ENCODE measurements around the gene CYP26B1. TPM values are rescaled to one million over a fixed set of nuclear protein-coding genes. Genes with fewer than 3 reads are reported as not detected.

CYP26B1 gene
- total RNA-seq, 1 experiment from 2014 or later, result 0.20 TPM

DNA sequence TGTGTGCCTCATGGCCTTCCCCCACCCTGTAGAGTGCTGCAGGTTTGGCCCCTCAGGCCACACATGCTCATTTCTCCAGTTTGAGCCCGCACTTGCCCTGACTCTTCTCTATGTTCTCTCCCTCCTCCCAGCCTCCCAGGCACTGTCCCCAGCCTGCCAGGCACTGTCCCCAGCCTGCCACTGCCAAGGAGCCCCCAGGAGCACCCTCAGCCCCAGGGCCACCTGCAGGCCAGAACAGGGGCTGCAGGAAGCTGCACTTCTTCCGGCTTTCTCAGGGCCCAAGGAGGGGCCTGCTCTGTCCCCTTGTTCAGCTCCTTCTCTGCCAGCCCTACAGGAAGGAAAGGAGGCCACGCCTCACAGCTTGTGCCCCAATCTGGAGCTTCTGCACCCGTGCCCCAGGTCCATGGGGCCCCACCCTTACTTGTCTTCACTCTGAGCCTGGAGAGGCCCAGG, 31.6 kb downstream of the CYP26B1 start:
- Histone ChIP-seq H2AK5ac (ENCODE audit: insufficient read length, low read length) (no peak overlapping the region), H3K27ac (ENCODE audit: insufficient read length, low read depth, low read length) (no peak overlapping the region), H3K9ac (ENCODE audit: extremely low read depth, insufficient read length, low read length) (no peak overlapping the region), H2BK15ac (ENCODE audit: low read depth, low read length) (no peak overlapping the region), H3K14ac (ENCODE audit: insufficient read depth, low read length) (no peak overlapping the region; the same call in 1 of the 2 replicates), H3K23ac (ENCODE audit: insufficient read length, low read depth, low read length) (no peak overlapping the region), H4K8ac (replicated peaks; ENCODE audit: insufficient read length, low read depth, low read length) (no peak overlapping the region), H3K18ac (ENCODE audit: insufficient read length, low read depth, low read length) (no peak overlapping the region), H3K56ac (ENCODE audit: insufficient read length, low read depth, low read length) (no peak overlapping the region), H2BK12ac (ENCODE audit: insufficient read length, low read depth, low read length) (no peak overlapping the region), H3K79me1 (ENCODE audit: insufficient read depth, low read depth, low read length, poor library complexity, severe bottlenecking) (no peaks in the 10 kb centered on the region), H2BK5ac (ENCODE audit: insufficient read length, low read length) (no peak overlapping the region), H3K23me2 (ENCODE audit: insufficient read length, low read depth, low read length, poor library complexity, severe bottlenecking) (no peaks in the 10 kb centered on the region), H3K79me2 (ENCODE audit: insufficient read depth, low read length) (no peaks in the 10 kb centered on the region), H3K9me3 (ENCODE audit: control insufficient read depth, low read depth, low read length) (no peaks in the 10 kb centered on the region), H3K27me3 (ENCODE audit: insufficient read depth, low read length) (no peaks in the 10 kb centered on the region; the same call in 1 of the 2 replicates), H3K4ac (ENCODE audit: low read depth, low read length) (no peak overlapping the region), H3K4me2 (ENCODE audit: insufficient read depth, insufficient read length, low read length) (no peak overlapping the region), H4K5ac (ENCODE audit: insufficient read length, low read depth, low read length) (no peak overlapping the region), H2BK120ac (ENCODE audit: low read depth, low read length, poor library complexity, severe bottlenecking) (no peak overlapping the region), H2AFZ (ENCODE audit: low read length) (no peak overlapping the region), H3T11ph (ENCODE audit: low read length) (no peak overlapping the region), H4K91ac (ENCODE audit: insufficient read length, low read depth, low read length) (no peak overlapping the region), H4K20me1 (ENCODE audit: control insufficient read depth, insufficient read depth, insufficient read length) (no peaks in the 10 kb centered on the region), H3K4me1 (ENCODE audit: insufficient read depth, low read length) (no peaks in the 10 kb centered on the region), H2BK20ac (ENCODE audit: low read depth, low read length, poor library complexity, severe bottlenecking) (no peak overlapping the region)
- Mint-ChIP-seq H3K27ac (no peak overlapping the region), H3K27me3 (ENCODE audit: low read depth) (peaks cover 5% of the 10 kb centered on the region; the same call in 1 of the 2 replicates), H3K4me3 (no peak overlapping the region), H3K36me3 (ENCODE audit: insufficient read depth in 1 of 3, low read depth in 3 of 3) (peaks cover 2 to 12% (median 2%) of the 10 kb centered on the region in 3 experiments; a peak in 4 of 7 replicates), H3K4me1 (peaks cover 0 to 14% of the 10 kb centered on the region in 2 experiments; a peak in 3 of 4 replicates), H3K9me3 (peaks cover 8 to 9% of the 10 kb centered on the region in 2 experiments; a peak in 4 of 5 replicates)
- TF ChIP-seq, protein P1, sequence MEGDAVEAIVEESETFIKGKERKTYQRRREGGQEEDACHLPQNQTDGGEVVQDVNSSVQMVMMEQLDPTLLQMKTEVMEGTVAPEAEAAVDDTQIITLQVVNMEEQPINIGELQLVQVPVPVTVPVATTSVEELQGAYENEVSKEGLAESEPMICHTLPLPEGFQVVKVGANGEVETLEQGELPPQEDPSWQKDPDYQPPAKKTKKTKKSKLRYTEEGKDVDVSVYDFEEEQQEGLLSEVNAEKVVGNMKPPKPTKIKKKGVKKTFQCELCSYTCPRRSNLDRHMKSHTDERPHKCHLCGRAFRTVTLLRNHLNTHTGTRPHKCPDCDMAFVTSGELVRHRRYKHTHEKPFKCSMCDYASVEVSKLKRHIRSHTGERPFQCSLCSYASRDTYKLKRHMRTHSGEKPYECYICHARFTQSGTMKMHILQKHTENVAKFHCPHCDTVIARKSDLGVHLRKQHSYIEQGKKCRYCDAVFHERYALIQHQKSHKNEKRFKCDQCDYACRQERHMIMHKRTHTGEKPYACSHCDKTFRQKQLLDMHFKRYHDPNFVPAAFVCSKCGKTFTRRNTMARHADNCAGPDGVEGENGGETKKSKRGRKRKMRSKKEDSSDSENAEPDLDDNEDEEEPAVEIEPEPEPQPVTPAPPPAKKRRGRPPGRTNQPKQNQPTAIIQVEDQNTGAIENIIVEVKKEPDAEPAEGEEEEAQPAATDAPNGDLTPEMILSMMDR (conservative IDR thresholded peaks at IDR 0.05), result peak; percentile 55; the same call in 2 of the 3 replicates
- peak; percentile 71 for DNase-seq
- WGBS (ENCODE audit: extremely low coverage, insufficient read length, low lambda C conversion rate), result no CpG with 5 or more reads among the region's 4 CpGs
